Measurements from ENCODE around the gene FCHSD2. TPM values are rescaled to one million over a fixed set of nuclear protein-coding genes. Genes with fewer than 3 reads are reported as not detected.

FCHSD2 gene
- total and polyA plus RNA-seq, 2 of the 13 experiments (the other 11 are each of a cell fraction or from before 2014, with no cell fraction given) = 20.5 to 24.8 TPM

- TF ChIP-seq ARID5B (CRISPR knock-in tag; IDR thresholded peaks at IDR 0.05) (0 out of 2 replicates have a peak, but pooled peaks have one; percentile 8), POLR2G (IDR thresholded peaks at IDR 0.05; ENCODE audit: low read depth, low read length) (0 out of 2 replicates have a peak, but pooled peaks have one; percentile 56), ZSCAN21 (CRISPR knock-in tag; IDR thresholded peaks at IDR 0.05; ENCODE audit: borderline replicate concordance) (no peak; the same call in 1 of the 2 replicates), TIGD3 (CRISPR knock-in tag; IDR thresholded peaks at IDR 0.05; ENCODE audit: borderline replicate concordance) (no peak), TRIM24 (CRISPR knock-in tag; IDR thresholded peaks at IDR 0.05) (no peak), JUND (CRISPR knock-in tag; IDR thresholded peaks at IDR 0.05) (no peak), MLLT10 (CRISPR knock-in tag; IDR thresholded peaks at IDR 0.05) (no peak), ZNF382 (CRISPR knock-in tag; IDR thresholded peaks at IDR 0.05; ENCODE audit: borderline replicate concordance) (no peak), GZF1 (CRISPR knock-in tag; IDR thresholded peaks at IDR 0.05) (no peak), ZNF576 (CRISPR knock-in tag; IDR thresholded peaks at IDR 0.05) (no peak), ZNF558 (CRISPR knock-in tag; IDR thresholded peaks at IDR 0.05; ENCODE audit: borderline replicate concordance) (no peak), MIER2 (CRISPR knock-in tag; IDR thresholded peaks at IDR 0.05) (no peak), ZNF879 (CRISPR knock-in tag; IDR thresholded peaks at IDR 0.05) (no peak), HOXA3 (CRISPR knock-in tag; IDR thresholded peaks at IDR 0.05) (peak; percentile 42; the same call in 1 of the 2 replicates), TAF1 (CRISPR knock-in tag; IDR thresholded peaks at IDR 0.05) (peak; percentile 47; the same call in 1 of the 2 replicates), CTCF (CRISPR knock-in tag; IDR thresholded peaks at IDR 0.05) (peak; percentile 31), ZBTB7A (CRISPR knock-in tag; IDR thresholded peaks at IDR 0.05) (no peak), MTF2 (CRISPR knock-in tag; IDR thresholded peaks at IDR 0.05; ENCODE audit: borderline replicate concordance) (no peak), ZNF768 (CRISPR knock-in tag; IDR thresholded peaks at IDR 0.05) (peak; percentile 34; the same call in 1 of the 2 replicates), IRF2 (CRISPR knock-in tag; IDR thresholded peaks at IDR 0.05) (no peak), ZBTB42 (CRISPR knock-in tag; IDR thresholded peaks at IDR 0.05) (no peak), ZNF761 (CRISPR knock-in tag; conservative IDR thresholded peaks at IDR 0.05) (no peak), ZNF552 (CRISPR knock-in tag; IDR thresholded peaks at IDR 0.05; ENCODE audit: borderline replicate concordance) (no peak), RBFOX2 (IDR thresholded peaks at IDR 0.05; ENCODE audit: low read depth, low read length) (peak; percentile 82)
Observed at GRCh38 chr11:72821920-72822799, 320.0 kb downstream of the FCHSD2 start (continued).
